Fibroblast of skin of left quadriceps (primary cell): ENCODE results near the gene MAGI1.
A peak's percentile ranks its signal among the peaks of the same experiment; 100 is the strongest.
"Not testable (repeated sequence)": the region's sequence is repeated elsewhere in the genome, so short reads cannot be mapped to it uniquely, and the experiment has no call there.

Experiments
- DNase-seq, 2 experiments: peaks; one replicate each; pipeline ENCODE4 v3.0.0-alpha.2; 2013; ENCODE audit warnings: low read depth in 2 of 2

The MAGI1 gene

DNA sequence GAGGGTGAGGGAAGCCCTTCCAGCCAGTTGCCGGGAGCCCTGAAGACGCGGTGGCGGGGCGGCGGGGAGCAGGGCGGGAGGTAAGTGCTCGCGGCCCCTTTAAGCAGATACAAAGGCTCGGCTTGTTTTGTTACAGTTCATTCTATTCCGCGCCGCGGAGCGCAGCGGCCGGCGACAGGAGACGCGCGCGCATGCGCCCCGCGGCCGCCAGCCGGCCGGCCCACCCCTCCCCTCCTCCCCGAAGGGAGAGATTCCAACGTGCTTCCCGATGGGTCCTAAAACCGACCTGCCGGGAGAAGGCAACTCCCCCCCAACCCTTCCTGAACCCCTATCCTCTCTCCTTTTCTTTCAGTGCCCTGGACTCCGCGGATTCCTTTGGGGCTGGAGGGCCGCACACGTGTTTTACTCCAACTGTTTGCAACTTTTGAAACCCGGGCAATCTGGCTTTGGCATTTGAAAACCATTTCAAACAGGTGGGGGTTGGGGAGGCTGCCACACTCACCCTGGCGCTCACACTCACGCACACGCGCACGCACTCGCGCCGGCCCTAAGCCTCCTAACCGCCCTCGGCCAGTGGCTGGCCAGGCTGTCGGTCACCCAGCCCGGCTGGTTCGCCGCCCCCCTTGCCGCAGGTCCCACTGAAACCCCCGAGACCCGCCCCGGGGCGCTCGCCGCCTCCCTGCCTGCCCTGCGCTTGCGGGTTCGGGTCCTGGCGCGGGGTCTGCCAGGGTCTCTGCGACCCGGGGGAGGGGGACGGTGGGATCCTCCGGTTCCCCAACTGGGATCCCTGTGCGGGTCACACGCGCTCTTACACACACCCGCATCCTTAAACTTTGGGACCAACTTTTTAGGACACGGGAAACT, at the start of gene MAGI1:
Gene MAGI1, minus strand, starts transcription at position 193 of the 864 bp plus-strand sequence. CDS start 610 bp downstream, outside the sequence.
- peak; percentile 91 for DNase-seq

DNA sequence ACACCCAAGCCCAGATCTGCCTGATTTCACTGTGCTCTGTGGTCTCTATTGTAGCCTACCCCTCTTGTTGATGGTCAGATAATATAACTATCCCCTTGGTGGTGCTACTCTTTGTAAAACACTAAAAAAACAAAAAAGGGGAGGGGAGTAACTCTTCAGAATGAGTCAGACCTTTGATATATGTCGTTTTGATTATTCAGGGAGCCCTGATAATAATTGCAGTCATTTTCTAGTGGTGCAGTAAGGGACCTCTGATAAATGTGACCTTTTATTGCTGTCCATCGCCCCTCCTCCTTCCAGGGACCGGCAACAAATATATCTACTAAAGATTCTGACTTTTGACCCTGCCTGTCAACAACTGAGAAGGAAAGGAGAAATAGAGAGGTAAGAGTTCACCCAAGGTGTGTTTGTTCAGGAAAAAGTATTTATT, 45.1 kb upstream of the MAGI1 start:
- DNase-seq: no peak

DNA sequence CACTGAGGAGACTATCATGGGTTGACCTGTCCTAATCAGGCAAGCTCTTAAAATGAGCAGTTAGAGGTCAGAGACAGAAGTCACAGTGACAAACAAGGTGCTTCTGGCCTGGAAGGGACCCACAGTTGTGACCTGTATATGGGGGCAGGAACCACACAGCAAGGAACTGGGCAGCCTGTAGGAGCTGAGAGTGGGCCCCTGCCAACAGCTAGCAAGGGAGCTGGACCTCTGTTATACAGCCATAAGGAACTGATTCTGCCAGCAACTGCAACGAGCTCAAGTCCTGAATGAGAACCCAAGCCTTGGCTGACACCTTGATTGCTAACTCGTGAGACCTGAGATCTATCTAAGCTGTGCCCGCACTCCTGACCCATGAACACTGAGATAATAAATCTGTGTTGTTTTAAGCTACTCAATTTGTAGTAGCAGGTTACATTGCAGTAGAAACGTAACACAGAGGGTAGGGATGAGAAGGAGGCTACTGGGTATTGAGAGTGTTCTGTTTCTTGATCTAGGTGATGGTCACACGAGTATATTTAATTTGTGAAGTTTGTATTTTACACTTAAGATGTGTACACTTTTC, 44.5 kb upstream of the MAGI1 start:
- DNase-seq: no peak

DNA sequence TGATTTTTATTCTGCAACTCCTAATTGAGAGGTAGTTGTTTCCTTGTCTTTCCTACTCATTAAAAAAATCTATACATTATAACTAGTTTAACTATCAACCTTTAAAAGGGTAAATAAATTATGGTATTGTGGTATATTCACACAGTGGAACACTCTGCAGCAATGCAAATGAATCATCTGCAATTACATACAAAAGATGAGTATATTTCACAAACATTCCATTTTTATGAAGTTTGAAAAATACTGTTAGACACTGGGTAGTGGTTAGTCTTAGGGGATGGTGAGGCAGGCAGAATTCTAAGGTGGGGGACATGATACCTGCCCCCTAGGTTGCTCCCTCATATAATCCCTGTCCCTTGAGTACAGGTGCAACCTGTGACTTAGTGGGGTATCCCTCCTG, 44.0 kb upstream of the MAGI1 start:
- no peak for DNase-seq

DNA sequence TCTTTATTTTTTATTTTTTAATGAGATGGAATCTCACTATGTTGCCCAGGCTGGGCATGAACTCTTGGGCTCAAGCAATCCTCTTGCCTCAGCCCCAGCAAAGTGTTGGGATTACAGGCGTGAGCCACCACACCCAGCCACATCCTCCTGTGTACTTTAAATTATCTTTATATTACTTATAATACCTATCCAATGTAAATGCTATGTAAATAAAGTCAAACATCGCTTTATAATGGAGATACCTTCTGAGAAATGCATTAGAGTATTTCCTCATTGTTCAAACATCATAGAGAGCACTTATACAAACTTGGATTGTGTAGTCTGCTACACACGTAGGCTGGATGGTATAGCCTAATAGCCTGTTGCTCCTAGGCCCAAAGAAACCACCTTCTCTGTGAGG, 41.4 kb upstream of the MAGI1 start:
- no peak for DNase-seq

DNA sequence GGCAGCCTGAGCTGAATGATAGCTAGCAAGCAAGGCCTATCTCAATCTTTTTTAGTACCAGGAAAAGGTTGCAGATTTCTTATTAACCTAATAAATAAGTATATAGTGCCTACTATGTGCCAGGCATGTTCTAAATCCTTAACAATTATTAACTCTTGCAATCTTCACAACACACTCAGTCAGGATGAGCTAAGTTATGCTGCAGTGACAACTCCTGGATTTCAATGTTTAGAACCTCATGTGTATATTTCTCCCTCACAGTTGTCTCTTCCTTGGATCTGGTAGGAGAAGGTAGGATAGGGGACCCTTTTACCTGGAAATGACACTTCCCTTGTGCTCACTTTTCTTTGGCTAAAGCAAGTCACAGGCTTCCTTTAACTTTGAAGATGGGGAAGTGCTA, 39.3 kb upstream of the MAGI1 start:
- DNase-seq: no peak

DNA sequence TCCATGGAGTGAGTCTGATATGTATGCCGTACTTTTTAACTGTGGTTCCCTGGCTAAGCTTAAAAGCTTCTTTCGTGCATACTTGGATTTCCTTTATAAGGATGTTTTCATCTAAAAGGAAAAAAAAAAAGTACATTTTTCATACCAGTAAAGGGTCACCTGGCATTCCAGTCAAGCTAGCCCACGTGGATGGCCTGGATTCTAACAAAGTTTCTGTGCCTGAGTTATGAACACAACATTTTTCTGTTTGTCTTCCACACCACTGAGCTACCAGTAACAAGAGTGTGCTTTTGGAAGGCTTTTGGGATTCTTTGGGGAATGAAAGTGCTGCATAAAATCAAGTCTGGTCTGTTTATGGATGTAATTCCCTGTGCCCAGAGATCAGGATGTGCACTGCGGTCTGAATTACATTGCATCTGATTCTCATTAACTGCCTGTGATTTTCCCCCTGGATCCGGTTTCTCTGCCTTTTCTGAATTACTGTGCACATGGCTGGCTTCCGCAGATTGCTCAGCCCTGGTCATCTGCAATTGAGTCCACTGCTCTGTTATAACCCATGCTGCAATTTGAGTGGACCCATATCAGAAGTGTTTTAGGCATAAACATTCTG, 38.2 kb upstream of the MAGI1 start:
- peak; percentile 85 to 86 for DNase-seq

DNA sequence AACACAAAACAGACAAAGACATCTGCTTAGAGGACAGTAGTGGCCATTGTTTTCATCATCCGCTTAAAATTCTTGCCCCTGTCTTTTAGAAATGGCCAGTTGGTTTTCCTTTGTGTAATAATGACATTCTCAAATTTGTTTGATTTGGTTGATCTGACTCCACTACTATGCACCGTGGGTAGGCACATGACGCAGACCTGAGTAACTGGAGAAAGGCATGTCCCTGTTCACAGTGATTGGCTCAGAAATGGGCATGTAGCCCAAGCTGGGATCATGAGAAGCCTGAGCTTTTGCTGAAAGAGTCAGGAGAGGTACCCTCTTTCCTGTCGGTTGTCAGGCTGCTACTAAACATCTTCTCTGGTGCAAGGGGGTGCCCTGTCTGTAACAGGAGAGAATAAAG, 36.6 kb upstream of the MAGI1 start:
- no peak for DNase-seq

DNA sequence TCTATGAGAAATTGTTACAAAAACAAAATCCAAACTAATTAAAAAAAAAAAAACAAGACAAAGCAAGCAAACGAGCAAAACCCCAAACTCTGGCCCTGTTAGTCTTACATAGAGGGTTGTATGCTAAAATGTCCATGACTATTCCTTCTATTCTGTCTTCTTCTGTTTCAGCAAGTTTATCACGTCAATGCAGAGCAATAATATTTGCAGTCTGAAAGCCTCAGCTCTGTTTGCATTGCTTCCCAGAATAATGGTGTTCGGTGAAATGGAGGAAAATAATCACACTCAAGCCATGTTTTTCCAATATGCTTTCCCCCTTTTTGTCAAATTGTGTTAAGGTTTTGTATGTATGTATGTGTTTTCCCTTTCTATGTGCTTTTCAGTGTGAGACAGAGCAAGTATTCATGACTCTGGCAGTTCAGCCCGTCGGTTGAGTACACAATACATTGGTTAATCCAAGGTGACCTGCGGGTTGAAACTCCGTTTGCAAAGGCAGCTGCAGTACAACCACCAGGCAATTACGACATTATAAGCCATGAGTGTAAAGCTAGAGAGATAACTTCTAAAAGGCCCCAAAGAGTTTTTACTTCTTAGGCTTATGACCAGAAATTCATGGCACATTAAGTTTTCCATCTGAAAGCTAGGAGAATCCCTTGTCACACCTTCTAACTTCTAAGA, 34.9 kb upstream of the MAGI1 start:
- no peak for DNase-seq

DNA sequence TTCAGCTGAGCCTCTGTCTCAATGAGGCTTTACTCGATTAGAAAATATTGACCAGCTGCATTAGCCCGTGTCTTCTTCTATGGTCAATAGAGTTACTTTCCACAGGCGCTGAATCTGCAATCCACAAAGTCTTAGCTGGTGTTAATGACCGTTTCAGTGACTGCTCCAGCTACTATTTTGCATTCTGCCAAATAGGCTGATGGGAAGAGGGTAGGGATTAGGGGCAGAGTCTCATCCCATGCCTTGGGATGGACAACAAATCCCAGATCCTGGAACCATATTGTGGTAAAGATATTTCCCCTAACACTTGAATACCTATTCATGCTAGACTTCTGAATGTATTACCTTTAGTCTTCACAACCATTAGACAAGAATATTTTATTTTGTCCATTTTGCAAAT, 29.5 kb upstream of the MAGI1 start:
- no peak for DNase-seq

DNA sequence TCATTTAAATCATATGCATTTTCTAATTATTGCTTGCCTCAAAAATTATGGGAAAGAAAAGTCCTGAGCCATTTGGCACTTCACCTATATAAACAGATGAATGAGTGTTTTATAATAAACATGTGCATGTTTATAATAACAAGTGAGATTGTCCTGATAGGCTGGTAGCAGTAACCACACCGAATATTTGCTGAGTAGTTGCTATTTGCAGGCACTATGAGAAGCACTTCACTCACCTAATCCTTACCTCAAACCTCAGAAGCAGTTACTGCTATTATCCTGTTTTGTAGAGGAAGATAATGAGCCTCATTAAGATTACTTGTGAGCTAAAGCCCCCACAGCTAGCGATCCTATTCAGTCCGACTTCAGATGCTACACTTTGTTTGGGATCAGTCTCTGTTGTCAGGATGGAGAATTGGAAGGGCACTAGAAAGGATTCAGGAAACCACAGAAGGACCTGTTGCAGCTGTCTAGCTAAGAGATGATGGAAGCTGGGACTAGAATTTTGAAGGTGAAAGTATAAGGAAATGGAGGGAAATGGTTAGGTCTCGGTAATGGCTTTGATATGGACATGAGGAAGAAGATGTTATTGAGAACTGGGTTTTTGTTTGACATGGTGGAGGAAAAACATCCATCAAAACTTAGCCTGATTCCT, 28.4 kb upstream of the MAGI1 start:
- DNase-seq: no peak

DNA sequence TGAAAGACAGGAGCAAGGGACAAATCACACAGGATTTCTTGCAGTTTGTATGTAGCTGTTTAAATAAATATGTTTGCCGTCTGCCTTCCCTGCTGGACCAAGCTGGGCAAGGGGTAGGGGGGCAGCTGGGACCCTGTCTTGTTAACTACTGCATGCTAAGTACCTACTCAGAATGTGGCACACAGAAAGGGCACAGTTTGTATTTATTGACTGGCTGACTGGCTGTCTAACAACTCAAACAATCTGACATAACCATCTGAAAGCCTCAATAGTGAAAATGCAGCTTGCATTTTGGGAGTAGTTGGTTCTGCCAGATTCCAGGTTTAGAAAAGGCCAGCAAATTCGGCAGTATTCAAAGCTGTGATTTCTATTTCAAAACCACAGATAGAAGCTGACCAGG, 16.6 kb upstream of the MAGI1 start:
- DNase-seq: no peak

DNA sequence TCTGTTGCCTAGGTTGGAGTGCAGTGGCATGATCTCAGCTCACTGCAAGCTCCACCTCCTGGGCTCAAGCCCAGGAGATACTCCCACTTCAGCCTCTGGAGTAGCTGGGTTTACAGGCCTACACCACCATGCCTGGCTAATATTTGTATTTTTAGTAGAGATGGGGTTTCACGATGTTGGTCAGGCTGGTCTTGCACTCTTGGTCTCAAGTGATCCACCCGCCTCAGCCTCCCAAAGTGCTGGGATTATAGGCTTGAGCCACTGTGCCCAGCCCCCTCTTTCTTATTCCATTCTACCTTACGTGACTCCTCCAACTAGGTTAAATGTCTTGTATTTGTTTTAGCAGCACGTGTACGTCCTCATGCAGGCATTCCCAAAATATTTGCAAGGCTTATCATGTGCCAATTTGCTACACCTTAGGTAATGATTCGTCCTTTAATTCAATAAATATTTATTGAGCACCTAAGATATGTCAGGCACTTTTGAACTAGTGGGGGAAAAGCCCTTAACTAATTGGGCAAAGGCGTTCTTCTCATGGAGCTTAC, 14.9 kb upstream of the MAGI1 start:
- DNase-seq: no peak

DNA sequence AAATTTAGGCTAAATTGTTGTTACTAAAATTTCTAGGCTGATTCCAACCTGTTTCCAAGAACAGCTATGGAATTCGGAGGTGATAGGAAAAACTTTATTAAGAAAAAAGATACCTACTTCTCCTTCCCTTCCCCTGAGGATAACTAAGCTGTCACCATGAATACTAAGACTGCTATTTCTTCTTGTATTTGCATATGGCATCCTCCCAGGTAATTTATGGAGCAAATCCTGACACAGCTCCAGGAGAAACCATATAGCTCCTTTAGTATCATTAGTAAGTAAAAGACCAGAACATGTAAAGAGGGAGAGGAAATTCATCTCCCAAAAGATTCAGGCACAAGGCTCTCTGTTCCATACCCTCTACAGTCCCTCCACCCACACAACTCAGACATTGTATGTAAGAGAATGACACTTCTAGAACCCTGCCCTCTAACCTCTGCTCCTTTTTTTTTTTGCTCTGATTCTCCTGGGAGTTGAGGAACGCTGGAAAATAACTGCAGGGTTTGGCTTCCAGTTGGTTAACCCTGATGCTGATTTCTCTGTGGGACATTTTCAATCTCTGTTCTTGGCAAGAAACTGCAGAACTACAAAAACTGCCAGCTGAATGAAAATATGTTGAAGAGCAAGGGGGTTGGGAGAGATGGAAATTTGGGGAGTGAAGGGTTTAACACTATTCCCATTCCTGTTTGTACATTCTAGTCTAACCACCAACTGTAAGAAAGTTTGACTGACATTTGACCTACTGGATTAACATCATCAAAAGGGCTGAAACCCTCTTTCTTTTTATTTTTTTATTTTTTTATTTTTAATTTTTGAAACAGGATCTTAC, 14.2 kb upstream of the MAGI1 start:
- no peak for DNase-seq

DNA sequence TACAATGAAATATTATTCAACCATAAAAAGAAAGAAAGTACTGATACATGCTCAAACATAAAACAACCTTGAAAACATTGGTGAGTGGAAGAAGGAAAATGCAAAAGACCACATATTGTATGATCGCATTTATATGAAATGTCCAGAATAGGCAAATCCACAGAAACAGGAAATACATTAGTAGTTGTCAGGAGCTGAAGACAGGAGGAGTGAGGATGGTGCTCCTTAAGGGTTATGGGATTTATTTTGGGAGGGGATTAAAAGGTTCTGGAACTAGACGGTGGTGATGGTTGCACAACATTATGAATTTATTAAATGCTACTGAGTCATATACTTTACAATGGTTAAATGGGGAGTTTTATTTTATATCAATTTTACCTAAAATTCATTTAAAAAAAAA, 12.1 kb upstream of the MAGI1 start:
- no peak for DNase-seq

DNA sequence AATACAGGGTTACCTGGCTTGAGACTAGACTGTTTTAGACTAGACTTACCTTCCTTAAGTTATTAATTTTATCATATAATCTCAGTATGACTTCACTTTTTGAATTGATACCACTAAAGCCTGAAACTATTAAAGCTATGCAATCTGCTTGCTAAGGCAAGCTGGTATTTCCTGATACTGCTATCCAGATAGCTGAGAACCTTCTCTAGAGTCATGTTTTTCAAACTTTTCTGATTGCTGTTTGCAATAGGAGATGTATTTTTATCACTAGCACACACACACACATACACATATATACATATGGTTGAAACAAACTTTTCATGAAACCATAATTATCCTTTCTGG, 9.3 kb upstream of the MAGI1 start:
- no peak for DNase-seq

DNA sequence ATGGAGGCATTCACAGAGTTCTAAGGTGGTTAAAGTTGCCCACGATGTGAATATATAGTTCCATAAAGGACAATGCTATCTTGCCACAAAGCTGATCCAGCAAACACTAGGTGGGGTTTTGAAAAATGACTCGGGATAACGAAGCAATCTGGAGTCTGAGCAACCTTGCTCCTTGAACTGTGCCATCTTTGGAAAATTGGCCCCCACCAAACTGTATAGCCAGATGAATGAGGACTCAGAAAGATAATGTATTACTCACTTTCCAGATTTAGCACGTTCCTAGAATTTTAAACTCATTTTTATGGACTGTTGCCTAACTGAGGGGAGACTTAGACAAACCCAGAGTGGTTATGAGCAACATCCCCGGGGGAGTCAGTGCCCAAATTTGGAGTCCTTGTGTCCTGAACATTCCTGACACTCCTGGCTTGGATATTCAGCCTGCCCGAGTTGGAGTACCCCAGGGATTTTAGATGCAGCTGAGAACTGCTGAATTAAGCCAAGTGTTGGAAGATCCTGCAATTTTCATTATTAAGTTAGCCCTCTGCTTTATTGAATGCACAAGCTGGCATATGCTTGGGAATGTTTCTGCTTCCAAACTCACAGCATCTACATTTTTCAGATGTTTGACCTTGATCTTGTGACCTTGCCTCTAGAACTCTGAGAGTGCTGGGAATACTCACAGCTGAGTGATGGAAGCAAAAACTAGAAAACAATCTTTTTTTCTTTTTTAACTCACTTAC, 8.8 kb upstream of the MAGI1 start:
- DNase-seq: peak; percentile 96

DNA sequence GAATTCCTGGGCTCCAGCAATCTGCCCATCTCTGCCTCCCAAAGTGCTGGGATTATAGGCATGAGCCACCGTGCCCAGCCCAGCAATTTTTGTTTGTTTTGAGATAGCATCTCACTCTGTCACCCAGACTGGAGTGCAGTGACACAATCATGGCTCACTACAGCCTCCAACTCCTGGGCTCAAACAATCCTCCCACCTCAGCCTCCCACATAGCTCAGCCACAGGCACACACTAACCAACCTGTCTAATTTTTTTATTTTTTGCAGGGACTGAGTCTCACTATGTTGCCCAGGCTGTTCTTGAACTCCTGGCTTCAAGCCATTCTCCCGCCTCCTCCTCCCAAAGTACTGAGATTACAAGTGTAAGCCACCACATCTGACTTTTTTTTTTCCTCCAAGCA, 7.6 kb upstream of the MAGI1 start:
- not testable (repeated sequence) for DNase-seq

DNA sequence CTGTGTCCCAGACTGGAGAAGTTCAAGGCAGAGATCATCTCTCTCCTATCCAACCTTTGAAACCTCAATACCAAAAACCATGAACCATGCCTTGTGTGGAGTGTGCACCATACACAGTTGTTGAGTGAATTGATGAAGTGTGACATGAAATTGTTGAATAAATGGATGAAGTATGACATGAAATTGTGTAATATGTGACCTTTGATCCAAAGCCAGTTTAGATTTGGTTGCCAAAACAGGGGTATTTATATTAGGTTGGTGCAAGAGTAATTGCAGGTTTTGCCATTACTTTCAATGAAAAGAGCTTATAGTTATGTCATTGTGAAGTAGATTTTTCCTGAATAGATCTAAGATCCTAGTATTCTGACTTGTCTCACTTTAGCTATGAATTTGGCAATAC, 3.1 kb upstream of the MAGI1 start:
- DNase-seq: no peak

DNA sequence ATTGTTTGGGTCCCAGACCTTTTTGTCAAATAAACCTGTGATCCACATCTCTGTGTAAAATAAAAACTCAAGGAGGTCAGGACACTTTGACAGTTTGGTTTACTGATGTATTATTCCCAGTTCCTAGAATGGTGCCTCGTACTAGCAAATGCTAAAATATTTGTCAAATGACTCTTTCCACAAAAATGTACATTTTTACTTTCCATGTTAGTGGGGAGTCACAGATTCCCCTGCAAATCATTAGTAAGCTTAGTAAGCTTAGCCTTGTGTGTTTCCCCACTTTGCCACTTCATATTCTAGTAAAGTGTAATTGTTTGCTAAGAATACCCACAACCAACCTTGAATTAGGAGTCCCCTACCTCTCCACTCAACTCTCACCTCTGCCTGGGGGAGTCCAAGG, 2.4 kb upstream of the MAGI1 start:
- DNase-seq: peak; percentile 68
